Natural killer cell (primary cell): ENCODE data around the gene ZNF783. TPM values are rescaled to one million over a fixed set of nuclear protein-coding genes. Genes with fewer than 3 reads are reported as not detected.
"Not testable (repeated sequence)": the region's sequence is repeated elsewhere in the genome, so short reads cannot be mapped to it uniquely, and the experiment has no call there.

ENCODE experiments used
- ATAC-seq, 3 donors: fragments of 150-1000 bp in 2 of 3; fragments of 200-7000 bp in 1 of 3; cut with Tn5 transposase; 1 replicate in 1 of 3; 2 replicates in 2 of 3; pipeline ENCODE4 v1.10.0; 2021; ENCODE audit warnings: mild to moderate bottlenecking in 2 of 3, moderate library complexity in 2 of 3
- DNase-seq, 2 donors: peaks; one replicate each; pipeline versions ENCODE4 v3.0.0 to v3.0.0-alpha.2; 2013 to 2021; ENCODE audit warnings: mixed read lengths in 1 of 2
- H3K27ac ChIP-seq: one replicate; pipeline ENCODE4 v1.5.1; 2013; ENCODE audit warnings: mild to moderate bottlenecking, low read length
- H3K27me3 ChIP-seq: one replicate; pipeline ENCODE4 v1.6.1; 2013; ENCODE audit warnings: low read length; ENCODE audit not compliant: control insufficient read depth, insufficient read depth
- H3K36me3 ChIP-seq: one replicate; pipeline ENCODE4 v1.6.1; 2013; ENCODE audit warnings: low read length; ENCODE audit not compliant: control insufficient read depth, insufficient read depth
- H3K4me1 ChIP-seq: one replicate; pipeline ENCODE4 v1.6.1; 2013; ENCODE audit warnings: low read length; ENCODE audit not compliant: control insufficient read depth, insufficient read depth
- H3K4me3 ChIP-seq: one replicate; pipeline ENCODE4 v1.5.1; 2013; ENCODE audit warnings: low read length
- H3K9me3 ChIP-seq: one replicate; pipeline ENCODE4 v1.6.1; 2013; ENCODE audit warnings: low read length; ENCODE audit not compliant: control insufficient read depth, insufficient read depth
- H3K27ac Mint-ChIP-seq, 2 donors: one replicate each; pipeline ENCODE4 v1.8.0; 2022; ENCODE audit warnings: mild to moderate bottlenecking in 2 of 2, mixed read lengths in 2 of 2, moderate library complexity in 1 of 2
- H3K27me3 Mint-ChIP-seq, 2 donors: one replicate each; pipeline ENCODE4 v1.8.0; 2022; ENCODE audit warnings: low read depth in 2 of 2, mixed read lengths in 2 of 2
- H3K36me3 Mint-ChIP-seq: one replicate; pipeline ENCODE4 v1.8.0; 2022; ENCODE audit warnings: mixed read lengths
- H3K4me1 Mint-ChIP-seq, 2 donors: one replicate each; pipeline ENCODE4 v1.8.0; 2022; ENCODE audit warnings: mixed read lengths in 2 of 2
- H3K4me3 Mint-ChIP-seq: one replicate; pipeline ENCODE4 v1.8.0; 2022; ENCODE audit warnings: mild to moderate bottlenecking, moderate library complexity, mixed read lengths
- H3K9me3 Mint-ChIP-seq, 2 donors: one replicate each; pipeline ENCODE4 v1.8.0; 2022; ENCODE audit warnings: mixed read lengths in 2 of 2
- CTCF ChIP-seq: fragments of 200-600 bp; IDR thresholded peaks from one replicate; pipeline ENCODE4 v1.8.0; 2022; ENCODE audit warnings: antibody characterized with exemption
- WGBS: methylation state at CpG from one replicate; pipeline ENCODE4 v1.1.7; 2013; ENCODE audit warnings: missing lambda C conversion rate; ENCODE audit not compliant: insufficient coverage; 5-methylcytosine and 5-hydroxymethylcytosine counted together
- intact Hi-C: fragments of 100-400 bp; cut with micrococcal nuclease; formaldehyde crosslinking; loops from one replicate; pipeline ENCODE4 v1.14.2; 2022
- total RNA-seq, 4 donors: library from RNA; stranded (reverse); fragments of 120-200 nt in 1 of 4; gene quantifications; one replicate each; pipeline versions ENCODE4 v1.2.3 to v1.2.4, GENCODE V29; 2013 to 2022

The ZNF783 gene
- total RNA-seq, 3 donors from 2014 or later (not counting 1 experiment from before 2014, with no cell fraction given), result 24.0 to 29.8 (median 28.3) TPM

GRCh38 chr7:149251518-149251917 is 10.5 kb upstream of the ZNF783 start:
- H3K27me3 Mint-ChIP-seq, H3K4me1 ChIP-seq, ATAC-seq, H3K27ac ChIP-seq, intact Hi-C loops, H3K36me3 Mint-ChIP-seq, DNase-seq, H3K4me3 Mint-ChIP-seq, H3K27me3 ChIP-seq, H3K9me3 ChIP-seq, H3K9me3 Mint-ChIP-seq, H3K27ac Mint-ChIP-seq, H3K4me3 ChIP-seq: not testable (repeated sequence)
- H3K36me3 ChIP-seq, result peaks cover 47% of the 10 kb centered on the region
- H3K4me1 Mint-ChIP-seq, result peaks cover 6 to 15% of the 10 kb centered on the region in 2 donors
- over 99% methylated on average over 10 of the region's 10 CpGs for WGBS

GRCh38 chr7:149252378-149252777 is 9.6 kb upstream of the ZNF783 start:
- Histone ChIP-seq H3K27ac (no peak overlapping the region), H3K4me3 (no peak overlapping the region), H3K4me1 (no peaks in the 10 kb centered on the region), H3K27me3 (no peaks in the 10 kb centered on the region), H3K9me3 (no peaks in the 10 kb centered on the region), H3K36me3 (peaks cover 47% of the 10 kb centered on the region)
- H3K36me3 Mint-ChIP-seq, result no peaks in the 10 kb centered on the region
- ATAC-seq (no peak), DNase-seq (no peak)
- H3K4me1 Mint-ChIP-seq, result peaks cover 6 to 15% of the 10 kb centered on the region in 2 donors
- H3K27me3 Mint-ChIP-seq, result no peaks in the 10 kb centered on the region
- H3K9me3 Mint-ChIP-seq, result no peaks in the 10 kb centered on the region
- 98% methylated on average over 2 of the region's 2 CpGs for WGBS
- no peak overlapping the region for H3K27ac Mint-ChIP-seq
- intact Hi-C loops, result no loop called here
- no peak overlapping the region for H3K4me3 Mint-ChIP-seq
- TF ChIP-seq CTCF, result no peak

- intact Hi-C loops, result no loop called here
- 95% methylated on average over 7 of the region's 7 CpGs for WGBS
- H3K27ac ChIP-seq, result no peak overlapping the region
- no peaks in the 10 kb centered on the region for H3K27me3 Mint-ChIP-seq
- no peak for DNase-seq
- no peak for TF ChIP-seq CTCF
- no peaks in the 10 kb centered on the region for H3K9me3 Mint-ChIP-seq
- H3K27ac Mint-ChIP-seq, result no peak overlapping the region
- H3K9me3 ChIP-seq, result no peaks in the 10 kb centered on the region
- no peaks in the 10 kb centered on the region for H3K27me3 ChIP-seq
- no peak for ATAC-seq
- H3K4me3 ChIP-seq, result no peak overlapping the region
- no peaks in the 10 kb centered on the region for H3K4me1 ChIP-seq
- H3K36me3 Mint-ChIP-seq, result no peaks in the 10 kb centered on the region
- peaks cover 47% of the 10 kb centered on the region for H3K36me3 ChIP-seq
- no peak overlapping the region for H3K4me3 Mint-ChIP-seq
- H3K4me1 Mint-ChIP-seq, result peaks cover 0 to 9% of the 10 kb centered on the region in 2 donors
These were observed 8.3 kb upstream of the ZNF783 start for GRCh38 chr7:149253665-149254064.

- Histone ChIP-seq H3K9me3 (no peaks in the 10 kb centered on the region), H3K36me3 (peaks cover 47% of the 10 kb centered on the region), H3K27ac (no peak overlapping the region), H3K27me3 (no peaks in the 10 kb centered on the region), H3K4me3 (no peak overlapping the region), H3K4me1 (no peaks in the 10 kb centered on the region)
- DNase-seq (no peak), ATAC-seq (no peak)
- Mint-ChIP-seq H3K27ac (no peak overlapping the region), H3K27me3 (no peaks in the 10 kb centered on the region), H3K4me1 (peaks cover 0 to 5% of the 10 kb centered on the region in 2 donors), H3K36me3 (no peaks in the 10 kb centered on the region), H3K4me3 (no peak overlapping the region), H3K9me3 (no peaks in the 10 kb centered on the region)
- TF ChIP-seq CTCF, result no peak
- intact Hi-C loops, result no loop called here
- 97% methylated on average over 16 of the region's 16 CpGs for WGBS
These were observed 7.7 kb upstream of the ZNF783 start for GRCh38 chr7:149254181-149254858.
